ENCODE data around the gene COPG1.

- TF ChIP-seq POLR2AphosphoS5 (IDR thresholded peaks at IDR 0.05; ENCODE audit: borderline replicate concordance, low read depth, low read length) (no peak), EZH2 (IDR thresholded peaks at IDR 0.05) (no peak)
Measured at GRCh38 chr3:129240436-129240835, 9.0 kb upstream of the COPG1 start.
